AG09309 (cell line): ENCODE results near the gene SERPINA10.
"Not testable (repeated sequence)": the region's sequence is repeated elsewhere in the genome, so short reads cannot be mapped to it uniquely, and the experiment has no call there.

Source experiments
- DNase-seq: peaks from one replicate; pipeline ENCODE4 v3.0.0-alpha.2; 2010; ENCODE audit warnings: low read depth
- H3K4me3 ChIP-seq: 2 replicates; pipeline ENCODE4 v1.5.1; 2011; ENCODE audit warnings: mild to moderate bottlenecking, low read depth, low read length, moderate library complexity; ENCODE audit not compliant: control insufficient read depth
- CTCF ChIP-seq: IDR thresholded peaks from 2 replicates; pipeline ENCODE4 v1.5.1; 2011; ENCODE audit warnings: mild to moderate bottlenecking, low read depth, low read length, inconsistent platforms; ENCODE audit not compliant: insufficient read depth, control insufficient read depth; ENCODE audit errors: missing control alignments

SERPINA10 gene

GRCh38 chr14:94306047-94306978, 13.2 kb upstream of the SERPINA10 start:
- no peak overlapping the region for H3K4me3 ChIP-seq
- DNase-seq, result no peak
- TF ChIP-seq CTCF, result no peak

GRCh38 chr14:94305620-94306019, 12.6 kb upstream of the SERPINA10 start:
- DNase-seq, result no peak
- TF ChIP-seq CTCF, result no peak
- no peak overlapping the region for H3K4me3 ChIP-seq

- no peak for TF ChIP-seq CTCF
- no peak for DNase-seq
- no peak overlapping the region for H3K4me3 ChIP-seq
These were observed 11.2 kb upstream of the SERPINA10 start for GRCh38 chr14:94304243-94304642.

DNA sequence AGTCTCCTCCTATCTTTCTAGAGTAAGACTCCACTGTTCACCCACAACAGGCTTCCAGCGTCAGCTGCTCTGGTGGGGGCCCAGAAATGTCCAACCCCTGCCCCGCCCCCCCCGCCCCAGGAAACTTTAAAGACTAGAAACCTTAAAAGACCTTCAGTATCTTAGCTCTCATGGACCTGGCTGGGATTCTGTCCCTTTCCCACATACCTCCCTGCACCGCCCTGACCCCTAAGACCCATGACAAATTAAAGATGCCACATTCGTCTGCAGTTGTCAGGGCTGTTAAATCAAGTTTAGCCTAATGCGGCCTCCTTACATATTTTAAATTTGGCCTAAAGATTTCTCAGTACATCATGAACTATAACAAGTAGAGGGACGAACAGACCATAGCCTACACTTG, 10.0 kb upstream of the SERPINA10 start:
- no peak for TF ChIP-seq CTCF
- no peak for DNase-seq
- no peak overlapping the region for H3K4me3 ChIP-seq

- no peak overlapping the region for H3K4me3 ChIP-seq
- DNase-seq, result no peak
- TF ChIP-seq CTCF, result no peak
These were observed 5.1 kb upstream of the SERPINA10 start for GRCh38 chr14:94298130-94298529.

DNA sequence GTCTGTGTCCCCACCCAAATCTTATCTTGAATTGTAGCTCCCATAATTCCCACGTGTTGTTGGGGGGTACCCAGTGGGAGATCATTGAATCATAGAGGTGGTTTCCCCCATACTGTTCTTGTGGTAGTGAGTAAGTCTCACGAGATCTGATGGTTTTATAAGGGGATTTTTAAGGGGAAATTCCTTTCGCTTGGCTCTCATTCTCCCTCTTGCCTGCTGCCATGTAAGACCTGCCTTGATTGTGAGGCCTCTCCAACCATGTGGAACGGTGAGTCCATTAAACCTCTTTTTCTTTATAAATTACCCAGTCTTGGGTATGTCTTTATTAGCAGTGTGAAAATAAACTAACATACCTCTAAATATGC, 3.1 kb upstream of the SERPINA10 start:
- DNase-seq, H3K4me3 ChIP-seq: not testable (repeated sequence)

- TF ChIP-seq CTCF, result no peak
- DNase-seq, result no peak
- H3K4me3 ChIP-seq, result no peak overlapping the region
These were observed 2.5 kb upstream of the SERPINA10 start for GRCh38 chr14:94295360-94296180.
